HL-60/S4 treated with retinoic acid at 250 ng/mL for 4 days and 3 days (cell line): ENCODE results near the gene CEP68.
"Not testable (repeated sequence)": the region's sequence is repeated elsewhere in the genome, so short reads cannot be mapped to it uniquely, and the experiment has no call there.

Experiments used
- in situ Hi-C: fragments of 300-500 bp; cut with MboI; formaldehyde crosslinking; loops from 2 replicates; pipeline ENCODE4 v1.7.0; 2022; ENCODE audit warnings: low sequenced_read_pairs

Gene CEP68, protein sequence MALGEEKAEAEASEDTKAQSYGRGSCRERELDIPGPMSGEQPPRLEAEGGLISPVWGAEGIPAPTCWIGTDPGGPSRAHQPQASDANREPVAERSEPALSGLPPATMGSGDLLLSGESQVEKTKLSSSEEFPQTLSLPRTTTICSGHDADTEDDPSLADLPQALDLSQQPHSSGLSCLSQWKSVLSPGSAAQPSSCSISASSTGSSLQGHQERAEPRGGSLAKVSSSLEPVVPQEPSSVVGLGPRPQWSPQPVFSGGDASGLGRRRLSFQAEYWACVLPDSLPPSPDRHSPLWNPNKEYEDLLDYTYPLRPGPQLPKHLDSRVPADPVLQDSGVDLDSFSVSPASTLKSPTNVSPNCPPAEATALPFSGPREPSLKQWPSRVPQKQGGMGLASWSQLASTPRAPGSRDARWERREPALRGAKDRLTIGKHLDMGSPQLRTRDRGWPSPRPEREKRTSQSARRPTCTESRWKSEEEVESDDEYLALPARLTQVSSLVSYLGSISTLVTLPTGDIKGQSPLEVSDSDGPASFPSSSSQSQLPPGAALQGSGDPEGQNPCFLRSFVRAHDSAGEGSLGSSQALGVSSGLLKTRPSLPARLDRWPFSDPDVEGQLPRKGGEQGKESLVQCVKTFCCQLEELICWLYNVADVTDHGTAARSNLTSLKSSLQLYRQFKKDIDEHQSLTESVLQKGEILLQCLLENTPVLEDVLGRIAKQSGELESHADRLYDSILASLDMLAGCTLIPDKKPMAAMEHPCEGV

DNA sequence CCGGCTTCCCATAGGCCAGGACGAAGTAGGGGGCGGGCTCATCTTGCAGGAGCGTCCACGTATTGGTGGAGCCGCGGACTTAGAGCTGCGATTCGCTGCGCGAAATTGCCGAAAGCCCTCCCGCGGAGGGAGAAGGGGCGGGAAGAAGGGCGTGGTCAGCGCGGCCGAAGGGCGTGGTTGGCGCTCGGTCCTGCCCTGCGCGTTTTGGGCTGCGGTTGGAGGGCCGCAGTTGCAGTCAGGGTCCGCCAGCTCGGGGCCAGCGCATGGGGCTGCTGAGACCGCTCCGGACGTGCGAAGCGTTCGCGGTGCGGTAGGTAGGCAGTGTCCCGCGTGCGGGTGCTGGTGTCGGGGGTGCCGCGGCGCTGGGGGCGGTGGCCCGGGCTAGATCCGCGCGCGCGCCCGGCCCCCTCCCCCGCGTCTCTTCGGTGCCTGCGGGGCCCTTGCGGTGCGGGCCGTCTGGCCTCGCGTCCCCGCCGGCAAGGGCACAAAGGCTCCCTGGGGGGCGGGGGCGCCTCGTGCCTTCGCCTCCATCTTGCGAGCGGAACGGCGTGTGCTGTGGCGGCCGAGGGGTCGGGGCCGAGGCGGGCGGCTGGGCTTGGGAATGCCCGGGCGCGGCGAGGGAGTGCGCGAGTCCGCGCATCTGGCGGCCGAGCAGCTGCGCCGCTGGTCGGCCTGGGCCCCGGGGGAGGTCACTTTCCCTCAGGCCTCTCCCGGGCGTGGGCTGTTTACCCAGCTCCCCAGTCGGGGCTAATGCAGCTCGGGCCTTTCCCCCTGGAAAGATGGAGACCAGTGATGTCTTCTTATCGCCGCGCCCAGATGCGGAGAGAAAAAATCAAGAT, at the start of gene CEP68:
CEP68 (plus strand) TSS at position 202 of the 839 bp plus-strand sequence. CDS start 13,029 bp downstream, outside the sequence.
- in situ Hi-C loops = loop anchor here (25.0 kb wide), 1 partner anchor 506 kb away; no protein-coding TSS in a partner anchor

DNA sequence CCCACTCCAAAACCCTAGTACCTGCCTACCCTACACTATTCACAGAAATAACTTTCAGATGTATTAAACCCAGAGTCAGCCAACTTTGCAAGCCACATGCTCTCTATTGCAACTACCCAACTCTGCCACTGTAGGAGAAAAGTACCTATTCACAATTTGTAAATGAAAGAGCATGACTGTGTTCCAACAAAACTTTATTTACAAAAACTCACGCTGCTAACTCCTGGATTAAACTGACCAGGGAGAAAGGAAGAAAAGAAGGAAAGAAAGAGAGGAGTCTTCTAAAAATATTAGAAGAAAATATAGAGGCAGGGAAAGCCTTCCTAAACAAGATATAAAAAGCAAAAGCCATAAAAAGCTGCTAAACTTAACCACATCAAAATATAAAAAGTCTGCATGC, 42.4 kb upstream of the CEP68 start:
- in situ Hi-C loops = no loop called here

DNA sequence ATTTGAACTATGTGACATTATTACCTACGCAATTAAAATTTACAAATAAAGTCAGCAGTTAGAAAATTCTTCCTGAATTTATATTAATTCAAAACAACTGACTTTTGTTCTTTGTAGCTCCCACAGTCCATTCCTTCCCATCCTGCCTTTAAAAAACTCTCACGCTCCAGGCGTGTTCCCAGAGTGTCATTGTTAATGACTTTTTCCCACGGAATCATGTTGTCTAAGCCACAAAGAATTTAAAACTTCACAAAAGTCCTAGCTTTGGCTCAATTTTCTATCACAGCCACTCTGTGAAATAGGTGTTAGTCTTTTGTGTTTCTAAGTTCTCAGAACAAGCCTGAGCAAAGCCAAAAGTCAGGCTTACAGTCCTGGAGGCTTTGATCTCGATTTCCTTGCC, 40.5 kb upstream of the CEP68 start:
- in situ Hi-C loops = no loop called here

DNA sequence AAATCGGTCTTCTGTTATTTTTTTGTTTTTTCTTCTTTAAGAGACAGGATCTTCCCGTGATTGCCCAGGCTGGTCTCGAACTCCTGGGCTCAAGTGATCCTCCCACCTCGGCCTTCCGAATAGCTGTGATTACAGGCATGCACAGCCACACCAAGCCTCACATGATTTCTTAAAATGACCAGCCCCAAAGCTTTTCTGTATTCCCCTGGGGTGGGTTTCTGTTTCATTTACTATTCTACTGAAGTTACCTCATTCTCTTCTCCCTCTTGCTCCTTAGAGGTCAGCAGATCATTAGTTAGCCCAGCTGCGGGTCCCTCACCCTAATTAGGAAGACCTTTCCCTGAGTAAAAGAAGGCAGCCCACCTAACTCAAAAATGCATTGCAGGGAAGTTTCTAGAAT, 39.4 kb upstream of the CEP68 start:
- in situ Hi-C loops = no loop called here

DNA sequence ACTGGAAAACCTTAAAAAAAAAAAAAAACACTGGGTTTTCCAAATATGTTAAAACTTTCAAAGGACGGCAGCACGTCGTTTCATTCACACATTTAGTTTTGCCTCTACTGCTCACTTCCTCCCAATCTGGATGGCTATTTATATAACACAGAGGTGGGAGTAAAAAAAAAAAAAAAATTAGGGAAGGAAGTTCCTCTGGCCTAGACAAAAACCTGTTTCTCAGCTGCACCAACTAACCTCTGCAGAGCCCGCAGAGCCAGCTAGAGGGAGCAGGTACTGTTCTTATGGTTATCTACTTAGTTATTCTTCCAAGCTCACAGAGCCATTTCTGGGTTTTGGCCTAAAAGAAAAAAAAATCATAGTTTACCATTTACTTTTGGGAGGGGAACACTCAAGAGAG, 38.9 kb upstream of the CEP68 start:
- in situ Hi-C loops = no loop called here

DNA sequence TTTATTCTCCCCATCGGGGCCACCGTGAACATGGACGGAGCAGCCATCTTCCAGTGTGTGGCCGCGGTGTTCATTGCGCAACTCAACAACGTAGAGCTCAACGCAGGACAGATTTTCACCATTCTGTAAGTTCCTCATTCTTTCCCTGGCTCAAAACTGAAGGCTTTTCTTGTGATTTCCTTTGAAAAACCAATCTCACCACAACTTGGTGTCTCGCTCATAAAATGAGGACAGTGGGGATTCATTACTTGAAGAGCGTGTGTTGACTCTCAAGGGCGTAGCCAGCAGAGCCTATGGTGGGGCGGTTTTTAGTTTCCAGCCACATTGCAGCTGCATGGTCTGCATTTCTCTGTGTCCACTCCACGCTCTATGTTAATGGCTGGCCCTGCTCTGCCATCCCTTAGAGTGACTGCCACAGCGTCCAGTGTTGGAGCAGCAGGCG, 38.1 kb upstream of the CEP68 start:
- in situ Hi-C loops = no loop called here

DNA sequence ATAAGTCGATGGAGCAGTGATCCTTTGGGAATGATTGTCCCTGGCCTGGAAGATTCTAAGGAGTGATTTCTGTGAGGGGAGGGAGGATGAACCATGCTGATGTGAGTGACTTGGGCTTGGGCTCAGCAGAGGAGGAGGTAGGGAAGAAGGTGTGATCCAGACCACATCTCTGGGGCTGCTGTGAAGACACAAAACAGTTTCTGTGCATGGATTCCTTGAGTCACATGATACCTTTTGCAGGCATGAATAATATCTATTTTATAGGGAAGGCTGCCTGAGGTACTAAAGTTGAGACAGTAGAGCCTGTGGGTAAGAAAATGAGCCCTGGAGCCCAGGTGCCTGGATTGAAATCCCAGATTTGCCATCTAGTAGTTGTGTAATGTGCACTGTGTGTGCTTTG, 37.2 kb upstream of the CEP68 start:
- in situ Hi-C loops = no loop called here

DNA sequence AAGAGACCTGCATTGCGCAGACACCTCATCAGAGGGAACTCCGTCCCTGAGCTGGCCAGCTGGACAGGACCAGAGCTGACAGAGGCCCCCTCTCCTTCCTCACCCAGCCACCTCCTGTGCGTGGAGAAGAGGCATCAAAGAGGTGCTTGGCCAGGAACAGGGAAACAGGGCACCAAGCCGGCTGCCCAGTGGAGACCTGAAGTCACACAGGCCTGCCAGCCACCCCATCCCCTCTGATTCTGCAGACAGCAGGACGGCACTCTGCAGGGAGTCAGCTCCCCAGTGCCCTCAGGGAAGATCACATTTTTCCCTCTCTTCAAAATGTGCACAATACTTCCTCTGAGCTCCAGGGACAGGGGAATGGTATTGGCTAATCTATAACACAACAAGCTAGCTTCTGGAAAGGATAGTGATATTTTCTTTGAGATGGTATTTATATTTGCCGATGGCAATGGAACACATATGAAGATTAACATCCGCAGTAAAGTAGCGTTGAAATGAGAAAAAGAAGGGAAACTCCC, 36.5 kb upstream of the CEP68 start:
- in situ Hi-C loops = no loop called here

DNA sequence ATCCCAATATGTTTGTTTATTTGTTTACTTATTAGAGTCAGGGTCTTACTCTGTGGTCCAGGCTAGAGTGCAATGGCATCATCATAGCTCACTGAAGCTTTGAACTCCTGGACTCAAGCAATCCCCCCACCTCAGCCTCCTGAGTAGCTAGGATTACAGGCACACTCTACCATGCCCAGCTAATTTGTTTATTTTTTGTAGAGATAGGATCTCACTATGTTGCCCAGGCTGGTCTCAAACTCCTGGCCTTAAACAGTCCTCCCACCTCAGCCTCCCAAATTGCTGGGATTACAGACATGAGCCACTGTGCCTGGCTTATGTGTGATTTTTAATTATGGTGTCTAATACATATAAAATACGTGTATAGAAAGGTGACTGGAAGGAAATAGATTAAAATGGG, 36.0 kb upstream of the CEP68 start:
- in situ Hi-C loops = not testable (repeated sequence)

DNA sequence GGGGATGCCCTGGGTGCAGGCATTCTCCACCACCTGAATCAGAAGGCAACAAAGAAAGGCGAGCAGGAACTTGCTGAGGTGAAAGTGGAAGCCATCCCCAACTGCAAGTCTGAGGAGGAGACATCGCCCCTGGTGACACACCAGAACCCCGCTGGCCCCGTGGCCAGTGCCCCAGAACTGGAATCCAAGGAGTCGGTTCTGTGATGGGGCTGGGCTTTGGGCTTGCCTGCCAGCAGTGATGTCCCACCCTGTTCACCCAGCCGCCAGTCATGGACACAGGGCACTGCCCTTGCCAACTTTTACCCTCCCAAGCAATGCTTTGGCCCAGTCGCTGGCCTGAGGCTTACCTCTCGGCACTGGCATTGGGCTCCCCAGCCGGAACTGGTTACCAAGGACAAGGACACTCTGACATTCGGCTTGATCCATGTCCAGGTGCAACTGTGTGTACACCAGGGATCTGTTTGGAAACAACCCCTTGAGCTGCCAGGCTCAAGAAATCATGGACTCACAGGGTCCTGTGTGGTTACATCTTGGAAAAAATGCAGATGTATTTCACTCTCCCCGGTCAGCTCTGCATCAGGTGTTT, 35.2 kb upstream of the CEP68 start:
- in situ Hi-C loops = no loop called here

DNA sequence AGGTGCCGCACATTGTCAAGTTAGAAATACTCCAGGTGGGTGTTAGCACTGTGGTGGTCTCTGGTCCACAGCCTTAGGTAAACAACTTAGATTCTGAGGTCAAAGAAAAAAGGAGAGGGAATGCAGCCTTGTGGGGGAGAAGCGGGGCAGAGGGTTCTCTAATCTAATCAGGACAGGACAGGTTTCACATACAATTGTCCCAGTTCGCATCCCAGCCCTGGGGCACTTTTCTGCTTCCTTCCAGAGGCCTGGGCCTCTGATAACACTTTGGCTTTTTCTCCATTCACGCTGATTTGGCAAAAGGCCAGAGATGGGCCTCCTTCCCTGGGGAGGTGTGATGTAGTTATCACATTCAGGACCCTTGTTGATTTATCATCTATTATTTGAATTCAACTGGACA, 34.5 kb upstream of the CEP68 start:
- in situ Hi-C loops = no loop called here

DNA sequence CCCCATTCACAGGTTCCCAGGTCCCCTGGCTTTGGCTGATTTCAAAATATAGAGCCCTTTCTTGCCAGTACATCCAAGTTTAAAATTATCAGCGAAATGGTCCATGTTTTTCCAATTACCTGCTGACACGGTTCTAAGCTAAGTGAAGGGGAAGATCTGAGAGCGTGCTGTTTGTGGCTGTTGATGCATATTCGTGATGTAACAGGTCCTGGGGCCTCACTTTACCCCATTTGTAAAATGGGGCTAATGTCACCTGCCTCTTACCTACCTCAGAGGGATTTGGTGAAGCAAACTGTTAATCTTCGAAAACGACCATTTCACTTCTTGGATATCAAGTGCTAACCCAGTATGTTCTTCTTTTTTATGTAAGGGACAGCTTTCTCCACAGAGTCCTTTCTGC, 34.0 kb upstream of the CEP68 start:
- in situ Hi-C loops = no loop called here

DNA sequence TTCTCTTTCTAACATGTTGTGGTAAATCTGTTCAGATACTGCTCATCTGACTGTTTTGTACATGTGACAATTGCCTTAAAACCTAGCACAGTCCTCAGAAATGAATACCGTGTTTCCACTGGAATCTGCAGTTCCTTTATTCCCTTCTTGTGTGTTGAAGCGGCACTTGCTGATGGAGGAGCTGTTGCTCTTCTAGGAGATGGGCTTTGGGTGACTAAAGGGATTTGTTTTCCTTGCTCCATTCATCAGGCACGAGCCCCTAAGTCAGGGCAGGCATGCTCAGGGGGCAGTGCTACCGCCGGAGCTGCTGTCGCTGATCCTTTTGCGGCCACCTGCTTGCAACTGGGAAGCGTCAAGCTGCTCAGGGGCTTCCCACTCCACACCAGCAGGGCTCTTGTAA, 32.5 kb upstream of the CEP68 start:
- in situ Hi-C loops = no loop called here

DNA sequence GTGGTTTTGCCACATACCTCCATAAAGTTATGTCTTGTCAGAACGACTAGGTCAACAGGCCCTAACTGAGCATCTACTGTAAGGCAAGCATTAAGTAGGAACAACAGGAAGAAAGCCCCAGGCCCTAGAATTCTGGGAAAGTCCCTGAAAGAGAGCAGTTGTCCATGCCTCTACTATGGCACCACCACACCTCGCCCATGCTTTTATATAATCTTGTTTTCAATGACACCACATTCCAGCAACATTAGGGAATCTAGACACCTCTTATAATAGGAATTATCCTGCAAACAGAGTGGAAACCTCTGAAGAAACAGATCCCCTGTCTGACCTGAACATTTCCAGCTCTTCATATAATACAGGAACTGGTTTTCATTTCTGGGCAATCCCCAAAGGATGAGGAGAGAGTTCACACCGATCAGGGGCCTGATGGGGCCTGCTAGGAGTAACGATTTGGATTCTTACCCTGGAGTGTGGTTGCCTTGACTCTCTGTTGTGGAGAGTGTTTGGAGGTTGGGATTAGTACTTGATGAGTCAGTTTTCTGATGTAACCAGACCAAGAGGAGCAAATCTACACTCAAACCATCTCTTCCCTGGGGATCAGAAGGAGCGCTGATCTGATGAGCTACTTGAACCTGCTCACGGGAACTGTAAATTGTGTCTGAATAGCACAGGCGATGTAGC, 31.9 kb upstream of the CEP68 start:
- in situ Hi-C loops = no loop called here

DNA sequence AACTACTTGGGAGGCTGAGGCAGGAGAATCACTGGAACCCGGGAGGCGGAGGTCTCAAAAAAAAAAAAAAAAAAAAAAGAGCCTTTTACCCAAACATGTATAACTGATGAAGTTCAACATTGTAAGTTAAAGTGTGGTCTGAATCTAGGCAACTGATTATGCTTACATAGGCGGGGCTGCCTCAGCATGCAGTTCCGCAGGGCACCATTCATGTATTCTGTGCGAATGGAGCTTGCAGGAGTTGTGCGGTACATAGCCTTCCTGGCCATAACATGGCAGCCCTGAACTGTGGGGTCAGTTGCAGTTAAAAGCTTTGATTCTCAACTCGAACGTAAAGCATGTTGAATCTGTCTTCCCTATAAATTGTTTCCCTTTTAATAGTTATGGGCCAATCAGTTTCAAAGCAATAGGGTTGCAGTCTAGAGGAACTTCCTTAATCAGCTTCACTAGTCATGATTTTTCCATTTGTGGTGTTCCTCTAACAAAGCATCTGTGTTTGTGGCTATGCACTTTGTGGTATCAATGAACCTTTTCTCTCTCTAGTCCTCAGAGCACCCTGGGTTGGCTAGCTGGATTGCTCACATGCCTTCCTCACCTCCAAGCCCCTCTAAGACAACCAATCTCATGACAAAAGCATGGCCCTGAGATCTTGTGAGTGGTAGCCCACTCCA, 30.6 kb upstream of the CEP68 start:
- in situ Hi-C loops = loop anchor here (25.0 kb wide), 1 partner anchor 388 kb away; no protein-coding TSS in a partner anchor

DNA sequence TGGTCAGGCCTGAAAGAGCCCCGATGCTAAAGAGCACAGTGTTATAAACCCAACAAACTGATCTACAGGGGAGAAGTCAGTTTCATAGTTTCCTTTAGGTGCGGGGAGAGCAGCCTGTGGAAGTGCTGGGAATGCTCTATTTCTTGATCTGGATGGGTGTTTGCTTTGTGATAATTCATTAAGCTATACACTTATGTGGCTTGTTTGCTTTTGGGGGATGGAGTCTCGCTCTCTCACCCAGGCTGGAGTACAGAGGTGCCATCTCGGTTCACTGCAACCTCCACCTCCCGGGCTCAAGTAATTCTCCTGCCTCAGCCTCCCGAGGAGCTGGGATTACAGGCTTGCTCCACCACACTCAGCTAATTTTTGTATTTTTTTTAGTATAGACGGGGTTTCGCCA, 30.1 kb upstream of the CEP68 start:
- in situ Hi-C loops = loop anchor here (25.0 kb wide), 1 partner anchor 389 kb away; no protein-coding TSS in a partner anchor

DNA sequence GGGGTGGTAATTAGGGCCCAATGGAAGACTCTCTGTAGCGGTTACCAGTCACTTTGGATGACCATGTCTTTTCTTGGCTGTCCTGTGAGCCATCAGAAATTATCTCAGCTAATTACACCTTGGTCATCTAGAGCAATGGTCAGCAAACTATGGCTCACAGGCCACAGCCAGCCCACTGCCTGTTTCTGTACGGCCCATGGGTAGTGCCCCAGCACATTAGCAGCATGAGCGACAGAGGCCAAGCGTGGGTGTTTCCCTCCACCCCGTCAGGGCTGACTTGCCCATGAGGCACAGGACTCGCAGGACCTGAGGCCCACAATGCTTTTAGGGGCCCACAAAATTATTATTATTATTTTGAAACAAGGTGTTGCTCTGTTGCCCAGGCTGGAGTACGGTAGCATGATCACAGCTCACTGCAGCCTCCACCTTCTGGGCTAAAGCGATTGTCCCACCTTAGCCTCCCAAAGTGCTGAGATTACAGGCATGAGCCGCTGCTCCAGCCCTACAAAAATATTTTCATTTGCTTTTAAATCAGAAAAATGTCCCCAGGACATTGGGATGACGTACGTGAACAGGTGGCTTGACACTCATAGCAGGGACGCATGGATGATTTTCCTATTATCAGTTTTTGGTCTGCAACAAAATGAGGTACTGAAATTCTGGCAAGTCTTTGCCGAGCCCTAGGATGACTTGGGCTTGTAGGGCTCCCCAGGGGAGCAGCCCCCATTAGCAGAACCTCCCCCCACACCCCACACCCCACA, 29.3 kb upstream of the CEP68 start:
- in situ Hi-C loops = loop anchor here (25.0 kb wide), 1 partner anchor 390 kb away; no protein-coding TSS in a partner anchor

DNA sequence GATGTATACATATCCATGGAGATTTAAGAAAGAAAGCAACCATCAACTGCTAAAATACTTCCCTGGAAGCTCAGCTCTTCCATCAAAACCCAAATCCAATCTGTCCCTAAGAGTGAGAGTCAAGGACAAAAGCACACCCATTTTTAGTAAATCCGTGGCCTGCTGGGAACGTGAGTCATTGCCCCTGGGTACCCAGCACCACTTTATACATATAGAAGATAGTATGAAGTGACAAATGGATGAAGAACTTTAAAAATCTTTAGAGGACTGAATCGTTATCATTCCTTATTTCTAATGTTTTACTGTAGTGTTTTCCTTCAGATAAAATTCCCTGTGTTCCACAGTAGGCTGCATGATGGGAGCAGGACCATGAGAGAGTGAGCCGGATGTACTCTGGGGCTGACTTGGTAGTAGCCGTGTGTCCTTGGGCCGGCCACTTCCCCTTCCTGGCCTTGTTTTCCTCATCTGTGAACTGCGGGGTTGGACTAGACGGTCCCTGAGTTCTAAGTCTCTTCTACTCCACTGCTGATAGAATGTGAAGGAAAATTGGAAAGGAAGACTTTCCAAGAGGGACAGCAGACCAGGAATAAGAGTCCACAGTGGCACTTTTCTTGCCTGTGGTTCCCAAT, 28.5 kb upstream of the CEP68 start:
- in situ Hi-C loops = loop anchor here (25.0 kb wide), 1 partner anchor 390 kb away; no protein-coding TSS in a partner anchor
